ENCODE results near the gene AP5B1. TPM values are rescaled to one million over a fixed set of nuclear protein-coding genes. Genes with fewer than 3 reads are reported as not detected.
A peak's percentile ranks its signal among the peaks of the same experiment; 100 is the strongest.

Gene AP5B1
- total and polyA plus RNA-seq, 9 of the 15 experiments (the other 6 are each of a cell fraction or from before 2014, with no cell fraction given), result 0.51 to 24.2 (median 5.1) TPM

- Histone ChIP-seq H4K20me1 (replicated peaks; ENCODE audit: control insufficient read depth, insufficient read depth, low read length) (0 out of 2 replicates have a peak, but pooled peaks cover 8% of the 10 kb centered on the region), H3K27ac (ENCODE audit: extremely low read depth, low read depth, low read length) (no peak overlapping the region), H3K9me1 (ENCODE audit: control insufficient read depth, insufficient read depth, low read length) (no peaks in the 10 kb centered on the region), H3K4me3 (no peak overlapping the region), H3K4me2 (ENCODE audit: insufficient read depth, low read length) (no peak overlapping the region), H3K27me3 (ENCODE audit: control insufficient read depth in 2 of 2, insufficient read depth in 2 of 2, low read length in 2 of 2) (peaks cover 38 to 59% of the 10 kb centered on the region in 2 experiments), H3K79me2 (ENCODE audit: control insufficient read depth, insufficient read depth, low read length) (no peaks in the 10 kb centered on the region), H3K4me1 (replicated peaks in 1 of 2; ENCODE audit: control insufficient read depth in 2 of 2, insufficient read depth in 2 of 2, low read length in 2 of 2) (peaks cover 4 to 11% of the 10 kb centered on the region in 2 experiments; a peak in 4 of 5 replicates), H3K36me3 (ENCODE audit: control insufficient read depth, insufficient read depth, low read length) (no peaks in the 10 kb centered on the region), H2AFZ (ENCODE audit: low read depth, low read length) (no peak overlapping the region), H3K9ac (ENCODE audit: insufficient read depth in 1 of 2, low read depth in 2 of 2, low read length in 2 of 2) (peak overlapping the region in 1 of 2 experiments; percentile 35; a peak in 1 of 4 replicates), H3K9me3 (replicated peaks; ENCODE audit: control insufficient read depth, insufficient read depth, low read depth, low read length) (no peaks in the 10 kb centered on the region)
- POLR2A ChIA-PET, result interaction anchor here (0.8 to 1.3 kb wide), 3 partner anchors 9 to 27 kb away, joined by 3 to 6 read pairs (median 5); no protein-coding TSS in a partner anchor
- TF ChIP-seq FOXA3 (CRISPR knock-in tag; conservative IDR thresholded peaks at IDR 0.05 in 1 of 2, IDR thresholded peaks at IDR 0.05 in 1 of 2) (no peak), KDM4B (IDR thresholded peaks at IDR 0.05; ENCODE audit: borderline replicate concordance in 2 of 2, low read depth in 1 of 2) (no peak), PRDM10 (IDR thresholded peaks at IDR 0.05; ENCODE audit: partially characterized antibody) (no peak), IRF2 (CRISPR knock-in tag; IDR thresholded peaks at IDR 0.05) (no peak), TAL1 (IDR thresholded peaks at IDR 0.05) (no peak), YY1 (IDR thresholded peaks at IDR 0.05; ENCODE audit: borderline replicate concordance in 1 of 3, control insufficient read depth in 1 of 3, extremely low read depth in 1 of 3, insufficient read depth in 3 of 3, insufficient read length in 1 of 3, insufficient replicate concordance in 2 of 3, low read depth in 1 of 3, low read length in 2 of 3) (no peak), ZNF3 (CRISPR knock-in tag; IDR thresholded peaks at IDR 0.05) (no peak), RHOXF2B (CRISPR knock-in tag; conservative IDR thresholded peaks at IDR 0.05) (no peak), CBX2 (IDR thresholded peaks at IDR 0.05; ENCODE audit: insufficient read depth, low read length, poor library complexity, severe bottlenecking) (no peak)
- DNase-seq (ENCODE audit: extremely low read depth in 1 of 4, low spot score in 3 of 4), result no peak
- CTCF ChIA-PET (ENCODE audit: low intra/inter-chr PET ratio), result no interaction called here
- in situ Hi-C loops (cut with MboI), result no loop called here
- intact Hi-C loops (cut with micrococcal nuclease), result no loop called here
- no TSS peak for BruUV-seq (replicated peaks)
- peak; percentile 53 for ATAC-seq
- 9% methylated on average over 21 of the region's 21 CpGs for WGBS (ENCODE audit: insufficient coverage, low coverage, missing lambda C conversion rate)
- FAIRE-seq, result no peak
These were observed 23.2 kb upstream of the AP5B1 start for GRCh38 chr11:65803797-65804492.
